A549 (cell line): ENCODE results near the gene TMTC2.

Source experiments
- CBX2 ChIP-seq: fragments of 200-600 bp; sonication (generic); IDR thresholded peaks from 2 replicates; pipeline ENCODE4 v1.6.1; 2016; ENCODE audit warnings: low read depth, mild to moderate bottlenecking, borderline replicate concordance
- CTCF ChIP-seq: fragments of >200 bp; sonication (Bioruptor Twin); formaldehyde crosslinking; IDR thresholded peaks from 3 replicates; pipeline ENCODE4 v1.5.1; 2016
- EHMT2 ChIP-seq: fragments of 200-600 bp; sonication (generic); IDR thresholded peaks from 2 replicates; pipeline ENCODE4 v1.6.1; 2016; ENCODE audit warnings: antibody characterized with exemption, low read depth, mild to moderate bottlenecking, moderate library complexity
- FOXS1 ChIP-seq: fragments of 250-450 bp; sonication (Bioruptor Pico); IDR thresholded peaks from 2 replicates; pipeline ENCODE4 v1.5.0; 2020; ENCODE audit warnings: mild to moderate bottlenecking, moderate library complexity
- JUN ChIP-seq, 2 experiments: fragments of >200 bp; sonication (Bioruptor Twin); formaldehyde crosslinking; IDR thresholded peaks; 2 replicates in 1 of 2; 3 replicates in 1 of 2; pipeline ENCODE4 v1.6.1; 2016 to 2017
- MAZ ChIP-seq: fragments of 150-350 bp; IDR thresholded peaks from 2 replicates; pipeline ENCODE4 v1.6.1; 2014; ENCODE audit warnings: antibody characterized with exemption, low read depth, low read length, borderline replicate concordance
- POLR2A ChIP-seq: IDR thresholded peaks from 2 replicates; pipeline ENCODE4 v1.6.1; 2012; ENCODE audit warnings: mild to moderate bottlenecking, low read length
- RNF2 ChIP-seq: fragments of 200-600 bp; sonication (generic); IDR thresholded peaks from 2 replicates; pipeline ENCODE4 v1.6.1; 2016; ENCODE audit warnings: low read depth, mild to moderate bottlenecking, antibody characterized with exemption, moderate library complexity, borderline replicate concordance
- ZNF302 ChIP-seq: fragments of 250-450 bp; sonication (Bioruptor Pico); IDR thresholded peaks from 2 replicates; pipeline ENCODE4 v1.9.0; 2021; ENCODE audit warnings: inconsistent platforms, mild to moderate bottlenecking, moderate library complexity
- TF ChIP-seq, protein P1 (sequence below): fragments of 200-600 bp; sonication (generic); IDR thresholded peaks from 2 replicates; pipeline ENCODE4 v1.6.1; 2016; ENCODE audit warnings: antibody characterized with exemption, mild to moderate bottlenecking, moderate library complexity
- TF ChIP-seq, protein P2 (sequence below): IDR thresholded peaks from 2 replicates; pipeline ENCODE4 v1.6.1; 2012

GRCh38 chr12:82858534-82858917, 171.8 kb downstream of the TMTC2 start:
- TF ChIP-seq FOXS1 (CRISPR knock-in tag) (no peak), POLR2A (no peak), CTCF (no peak), EHMT2 (no peak), MAZ (no peak), ZNF302 (CRISPR knock-in tag) (no peak), RNF2 (no peak), JUN (IDR thresholded peaks at IDR 0.05) (no peak), CBX2 (no peak)
- TF ChIP-seq, protein P1, sequence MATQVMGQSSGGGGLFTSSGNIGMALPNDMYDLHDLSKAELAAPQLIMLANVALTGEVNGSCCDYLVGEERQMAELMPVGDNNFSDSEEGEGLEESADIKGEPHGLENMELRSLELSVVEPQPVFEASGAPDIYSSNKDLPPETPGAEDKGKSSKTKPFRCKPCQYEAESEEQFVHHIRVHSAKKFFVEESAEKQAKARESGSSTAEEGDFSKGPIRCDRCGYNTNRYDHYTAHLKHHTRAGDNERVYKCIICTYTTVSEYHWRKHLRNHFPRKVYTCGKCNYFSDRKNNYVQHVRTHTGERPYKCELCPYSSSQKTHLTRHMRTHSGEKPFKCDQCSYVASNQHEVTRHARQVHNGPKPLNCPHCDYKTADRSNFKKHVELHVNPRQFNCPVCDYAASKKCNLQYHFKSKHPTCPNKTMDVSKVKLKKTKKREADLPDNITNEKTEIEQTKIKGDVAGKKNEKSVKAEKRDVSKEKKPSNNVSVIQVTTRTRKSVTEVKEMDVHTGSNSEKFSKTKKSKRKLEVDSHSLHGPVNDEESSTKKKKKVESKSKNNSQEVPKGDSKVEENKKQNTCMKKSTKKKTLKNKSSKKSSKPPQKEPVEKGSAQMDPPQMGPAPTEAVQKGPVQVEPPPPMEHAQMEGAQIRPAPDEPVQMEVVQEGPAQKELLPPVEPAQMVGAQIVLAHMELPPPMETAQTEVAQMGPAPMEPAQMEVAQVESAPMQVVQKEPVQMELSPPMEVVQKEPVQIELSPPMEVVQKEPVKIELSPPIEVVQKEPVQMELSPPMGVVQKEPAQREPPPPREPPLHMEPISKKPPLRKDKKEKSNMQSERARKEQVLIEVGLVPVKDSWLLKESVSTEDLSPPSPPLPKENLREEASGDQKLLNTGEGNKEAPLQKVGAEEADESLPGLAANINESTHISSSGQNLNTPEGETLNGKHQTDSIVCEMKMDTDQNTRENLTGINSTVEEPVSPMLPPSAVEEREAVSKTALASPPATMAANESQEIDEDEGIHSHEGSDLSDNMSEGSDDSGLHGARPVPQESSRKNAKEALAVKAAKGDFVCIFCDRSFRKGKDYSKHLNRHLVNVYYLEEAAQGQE, result no peak
- TF ChIP-seq, protein P2, sequence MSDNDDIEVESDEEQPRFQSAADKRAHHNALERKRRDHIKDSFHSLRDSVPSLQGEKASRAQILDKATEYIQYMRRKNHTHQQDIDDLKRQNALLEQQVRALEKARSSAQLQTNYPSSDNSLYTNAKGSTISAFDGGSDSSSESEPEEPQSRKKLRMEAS, result no peak
